C4-2B (cell line): ENCODE measurements around the gene TES.

Experiments
- CTCF ChIP-seq: fragments of 450-650 bp; conservative IDR thresholded peaks from 2 replicates; pipeline ENCODE4 v1.5.1; 2017; ENCODE audit warnings: mild to moderate bottlenecking
- ZFX ChIP-seq: fragments of 450-650 bp; IDR thresholded peaks from 2 replicates; pipeline ENCODE4 v1.6.1; 2017

- TF ChIP-seq CTCF (no peak), ZFX (no peak)
These were observed 61.0 kb downstream of the TES start for GRCh38 chr7:116271161-116271913.
